Duodenal mucosa (tissue), 2 donors: Measurements from ENCODE around the gene PTPRE.

Experiments used
- H3K27ac ChIP-seq: one replicate; pipeline ENCODE4 v1.7.0; 2013; ENCODE audit warnings: low read depth, low read length
- H3K27me3 ChIP-seq, 2 donors: one replicate each; pipeline ENCODE4 v1.7.0; 2013; ENCODE audit warnings: low read length in 2 of 2, control low read depth in 1 of 2; ENCODE audit not compliant: insufficient read depth in 2 of 2, control insufficient read depth in 1 of 2
- H3K36me3 ChIP-seq, 2 donors: one replicate each; pipeline ENCODE4 v1.7.0; 2013; ENCODE audit warnings: low read length in 2 of 2, control low read depth in 1 of 2; ENCODE audit not compliant: insufficient read depth in 2 of 2, control insufficient read depth in 1 of 2
- H3K4me1 ChIP-seq, 2 donors: one replicate each; pipeline ENCODE4 v1.7.0; 2013; ENCODE audit warnings: low read length in 2 of 2, control low read depth in 1 of 2; ENCODE audit not compliant: insufficient read depth in 2 of 2, control insufficient read depth in 1 of 2
- H3K4me3 ChIP-seq, 2 donors: one replicate each; pipeline ENCODE4 v1.7.0; 2013; ENCODE audit warnings: low read length in 2 of 2, low read depth in 1 of 2
- H3K9ac ChIP-seq, 2 donors: one replicate each; pipeline ENCODE4 v1.7.0; 2013; ENCODE audit warnings: low read length in 2 of 2, low read depth in 1 of 2
- H3K9me3 ChIP-seq, 2 donors: one replicate each; pipeline ENCODE4 v1.7.0; 2013; ENCODE audit warnings: low read length in 2 of 2, control low read depth in 1 of 2; ENCODE audit not compliant: control insufficient read depth in 1 of 2

The PTPRE gene

GRCh38 chr10:127976701-127977356, 69.9 kb downstream of the PTPRE start:
- Histone ChIP-seq H3K9me3 (peaks cover 4 to 11% of the 10 kb centered on the region in 2 donors), H3K36me3 (no peaks in the 10 kb centered on the region), H3K27ac (peak overlapping the region; percentile 22), H3K9ac (peak overlapping the region in 1 of 2 donors; percentile 12), H3K27me3 (no peaks in the 10 kb centered on the region), H3K4me3 (peak overlapping the region in 1 of 2 donors; percentile 21), H3K4me1 (peaks cover 22 to 27% of the 10 kb centered on the region in 2 donors)

- Histone ChIP-seq H3K9me3 (peaks cover 4 to 11% of the 10 kb centered on the region in 2 donors), H3K27me3 (no peaks in the 10 kb centered on the region), H3K4me3 (peak overlapping the region; percentile 6 to 32), H3K27ac (peak overlapping the region; percentile 4), H3K4me1 (peaks cover 22 to 23% of the 10 kb centered on the region in 2 donors), H3K36me3 (no peaks in the 10 kb centered on the region), H3K9ac (peak overlapping the region; percentile 2 to 11)
Measured at GRCh38 chr10:127977357-127978009, 70.6 kb downstream of the PTPRE start.

- H3K9me3 ChIP-seq, result peaks cover 4 to 11% of the 10 kb centered on the region in 2 donors
- no peak overlapping the region for H3K4me3 ChIP-seq
- H3K27me3 ChIP-seq, result no peaks in the 10 kb centered on the region
- peak overlapping the region; percentile 4 for H3K27ac ChIP-seq
- H3K4me1 ChIP-seq, result peaks cover 22 to 23% of the 10 kb centered on the region in 2 donors
- H3K9ac ChIP-seq, result peak overlapping the region in 1 of 2 donors; percentile 3
- H3K36me3 ChIP-seq, result no peaks in the 10 kb centered on the region
Measured at GRCh38 chr10:127978481-127978880, 71.6 kb downstream of the PTPRE start.

- peaks cover 17 to 23% of the 10 kb centered on the region in 2 donors for H3K4me1 ChIP-seq
- no peaks in the 10 kb centered on the region for H3K36me3 ChIP-seq
- no peak overlapping the region for H3K9ac ChIP-seq
- H3K9me3 ChIP-seq, result peaks cover 4 to 11% of the 10 kb centered on the region in 2 donors
- no peak overlapping the region for H3K27ac ChIP-seq
- H3K27me3 ChIP-seq, result no peaks in the 10 kb centered on the region
- H3K4me3 ChIP-seq, result no peak overlapping the region
Measured at GRCh38 chr10:127979045-127979444, 72.1 kb downstream of the PTPRE start.

GRCh38 chr10:127979566-127979965, 72.7 kb downstream of the PTPRE start:
- H3K9me3 ChIP-seq, result peaks cover 4 to 11% of the 10 kb centered on the region in 2 donors
- H3K4me1 ChIP-seq, result peaks cover 17 to 23% of the 10 kb centered on the region in 2 donors
- H3K9ac ChIP-seq, result no peak overlapping the region
- H3K27me3 ChIP-seq, result no peaks in the 10 kb centered on the region
- H3K27ac ChIP-seq, result no peak overlapping the region
- H3K36me3 ChIP-seq, result no peaks in the 10 kb centered on the region
- H3K4me3 ChIP-seq, result no peak overlapping the region

- Histone ChIP-seq H3K4me1 (peaks cover 14 to 23% of the 10 kb centered on the region in 2 donors), H3K9me3 (peaks cover 4 to 11% of the 10 kb centered on the region in 2 donors), H3K9ac (no peak overlapping the region)
Measured at GRCh38 chr10:127980898-127981297, 74.0 kb downstream of the PTPRE start.

GRCh38 chr10:127982601-127983000, 75.7 kb downstream of the PTPRE start:
- Histone ChIP-seq H3K4me1 (peaks cover 3 to 10% of the 10 kb centered on the region in 2 donors), H3K27ac (no peak overlapping the region), H3K36me3 (no peaks in the 10 kb centered on the region), H3K9ac (no peak overlapping the region), H3K4me3 (no peak overlapping the region), H3K27me3 (no peaks in the 10 kb centered on the region), H3K9me3 (peaks cover 4 to 11% of the 10 kb centered on the region in 2 donors)

More at GRCh38 chr10:127980898-127981297, 74.0 kb downstream of the PTPRE start:
- H3K27me3 ChIP-seq, result no peaks in the 10 kb centered on the region
- H3K27ac ChIP-seq, result no peak overlapping the region
- no peak overlapping the region for H3K4me3 ChIP-seq
- H3K36me3 ChIP-seq, result no peaks in the 10 kb centered on the region

GRCh38 chr10:127983344-127984100, 76.6 kb downstream of the PTPRE start:
- Histone ChIP-seq H3K9me3 (peaks cover 4 to 11% of the 10 kb centered on the region in 2 donors), H3K9ac (no peak overlapping the region), H3K4me3 (no peak overlapping the region), H3K4me1 (peaks cover 0 to under 1% of the 10 kb centered on the region in 2 donors), H3K36me3 (no peaks in the 10 kb centered on the region), H3K27ac (no peak overlapping the region), H3K27me3 (no peaks in the 10 kb centered on the region)

- Histone ChIP-seq H3K4me1 (peaks cover 7 to 8% of the 10 kb centered on the region in 2 donors), H3K27ac (no peak overlapping the region), H3K36me3 (no peaks in the 10 kb centered on the region)
Measured at GRCh38 chr10:127984945-127985344, 78.0 kb downstream of the PTPRE start.

More at GRCh38 chr10:127984945-127985344, 78.0 kb downstream of the PTPRE start:
- Histone ChIP-seq H3K27me3 (no peaks in the 10 kb centered on the region), H3K4me3 (no peak overlapping the region), H3K9me3 (peaks cover 2 to 5% of the 10 kb centered on the region in 2 donors), H3K9ac (no peak overlapping the region)
